ENCODE data around the gene ARV1. TPM values are rescaled to one million over a fixed set of nuclear protein-coding genes. Genes with fewer than 3 reads are reported as not detected.
"Not testable (repeated sequence)": the region's sequence is repeated elsewhere in the genome, so short reads cannot be mapped to it uniquely, and the experiment has no call there.

ARV1 gene
- polyA plus RNA-seq, 3 donors, result 21.4 to 29.5 (median 25.1) TPM

DNA sequence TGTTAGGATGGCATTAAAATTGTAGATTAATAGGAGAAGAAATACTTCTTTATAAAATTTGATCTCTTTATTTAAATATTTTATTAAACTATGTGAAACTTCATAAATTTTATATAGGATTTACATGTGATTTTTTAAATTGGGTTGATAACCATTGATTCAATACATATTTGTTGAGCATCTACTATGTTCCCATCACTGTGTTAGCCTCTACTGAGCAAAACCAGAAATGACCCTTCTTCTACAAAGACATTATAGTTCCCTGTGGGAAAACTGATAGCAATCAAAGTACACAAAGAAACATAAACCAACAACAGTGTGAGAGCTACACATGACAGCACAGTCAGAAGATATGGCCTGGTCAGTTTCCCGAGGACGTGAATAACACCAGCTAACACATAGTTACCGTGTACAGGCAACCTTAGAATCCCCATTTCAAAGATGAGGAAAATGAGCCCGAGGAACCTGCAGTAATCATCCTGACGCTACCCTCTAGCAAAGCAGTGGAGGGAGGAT is 12.5 kb upstream of the ARV1 start:
- no peak for DNase-seq (ENCODE audit: extremely low read depth in 1 of 11, low read depth in 9 of 11, low spot score in 4 of 11)

DNA sequence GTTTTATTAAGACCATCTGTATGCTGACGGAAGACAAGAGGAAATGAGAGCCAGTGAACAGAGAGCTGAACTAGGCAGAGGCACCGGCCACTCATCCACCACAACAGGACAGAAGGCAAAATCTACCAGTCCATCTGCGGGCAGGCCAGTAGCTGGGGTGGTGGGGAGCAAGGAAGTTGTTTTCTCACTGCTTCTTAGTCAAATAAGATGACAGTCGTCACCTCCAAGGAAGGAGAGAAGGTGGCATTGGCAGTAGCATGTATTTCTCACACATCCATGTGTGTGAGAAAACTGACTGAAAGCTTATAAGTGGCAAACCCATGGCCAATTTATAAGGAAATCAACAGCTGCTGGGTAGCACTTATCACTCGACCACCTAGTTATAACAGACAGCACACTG is 8.5 kb upstream of the ARV1 start:
- DNase-seq (ENCODE audit: extremely low read depth in 1 of 11, low read depth in 9 of 11, low spot score in 4 of 11), result no peak

DNA sequence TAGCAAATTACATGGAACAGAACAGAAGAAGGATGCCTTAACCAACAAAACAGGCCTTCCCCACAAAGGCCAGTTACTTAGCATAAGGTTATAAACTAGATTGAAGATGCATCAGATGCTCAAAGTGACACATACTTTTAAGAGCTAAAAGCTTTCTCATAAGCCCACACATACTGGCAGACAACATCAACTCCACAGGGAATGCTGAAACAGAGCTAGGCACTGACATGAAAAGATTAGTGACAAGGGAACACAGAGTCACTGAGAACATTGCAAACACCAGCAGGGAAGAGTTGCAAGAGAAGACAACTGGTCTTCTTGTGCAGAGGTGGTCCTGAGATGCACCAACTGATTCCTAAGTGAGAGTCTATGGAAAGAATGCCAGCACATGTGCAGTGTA is 7.1 kb upstream of the ARV1 start:
- no peak for DNase-seq (ENCODE audit: extremely low read depth in 1 of 11, low read depth in 9 of 11, low spot score in 4 of 11)

DNA sequence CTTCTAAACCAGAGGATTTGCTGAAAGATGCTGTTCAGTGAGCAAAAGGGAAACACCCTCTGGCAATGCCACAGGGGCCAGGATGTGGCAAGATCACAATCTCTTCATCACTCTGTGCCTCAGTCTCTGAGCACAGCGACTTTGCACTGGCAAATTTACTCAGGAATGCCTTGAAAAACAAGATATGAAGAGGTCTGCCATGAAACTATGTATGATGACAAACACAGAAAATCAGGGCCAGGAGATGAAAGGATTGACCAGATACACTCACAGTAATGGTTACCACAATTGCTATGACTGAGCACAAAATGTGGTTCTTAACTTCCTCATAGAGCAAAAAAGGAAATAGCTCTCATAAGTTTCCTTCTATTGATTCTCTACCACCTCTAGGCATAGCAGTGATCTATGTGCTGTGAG is 6.0 kb upstream of the ARV1 start:
- no peak for DNase-seq (ENCODE audit: extremely low read depth in 1 of 11, low read depth in 9 of 11, low spot score in 4 of 11)

DNA sequence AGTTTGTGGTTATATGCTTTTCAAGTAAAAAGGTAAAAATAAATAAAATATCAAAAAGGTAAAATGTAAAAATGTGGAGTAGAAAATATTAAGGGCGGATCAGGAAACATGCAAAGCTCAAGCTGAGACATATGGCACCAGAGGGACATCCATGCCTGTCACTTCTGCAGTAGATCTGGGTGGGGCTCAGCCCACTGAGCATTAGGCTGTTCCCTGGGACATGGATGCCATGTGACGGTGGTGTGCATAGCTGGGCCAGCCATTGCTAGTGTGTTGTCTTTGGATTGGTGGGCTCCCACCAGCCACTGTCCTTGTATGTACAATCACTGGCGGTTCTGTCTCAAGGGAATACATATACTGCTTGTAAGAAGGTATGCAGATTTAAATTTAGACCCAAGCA is 3.3 kb upstream of the ARV1 start:
- no peak for DNase-seq (ENCODE audit: extremely low read depth in 1 of 11, low read depth in 9 of 11, low spot score in 4 of 11)

DNA sequence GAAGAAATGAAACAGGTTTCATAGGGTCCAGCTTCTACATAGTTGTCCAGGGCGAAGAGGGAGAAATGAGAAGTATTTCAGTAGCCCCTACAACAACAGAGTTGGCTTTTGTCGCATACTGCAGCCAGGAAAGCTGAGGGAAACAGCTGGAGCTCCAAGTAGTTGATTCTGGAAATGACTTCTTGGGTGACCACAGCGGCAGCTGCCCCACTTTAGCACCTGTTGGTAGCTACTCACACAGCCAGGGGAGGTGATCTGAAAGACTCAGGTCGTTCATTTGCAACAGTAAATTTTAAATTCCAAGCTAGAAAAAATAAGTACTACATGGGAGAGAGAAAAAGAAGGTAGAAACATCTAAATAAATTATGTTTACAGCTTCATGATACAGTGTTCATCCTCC is 2.5 kb upstream of the ARV1 start:
- DNase-seq (ENCODE audit: extremely low read depth in 1 of 11, low read depth in 9 of 11, low spot score in 4 of 11), result no peak

DNA sequence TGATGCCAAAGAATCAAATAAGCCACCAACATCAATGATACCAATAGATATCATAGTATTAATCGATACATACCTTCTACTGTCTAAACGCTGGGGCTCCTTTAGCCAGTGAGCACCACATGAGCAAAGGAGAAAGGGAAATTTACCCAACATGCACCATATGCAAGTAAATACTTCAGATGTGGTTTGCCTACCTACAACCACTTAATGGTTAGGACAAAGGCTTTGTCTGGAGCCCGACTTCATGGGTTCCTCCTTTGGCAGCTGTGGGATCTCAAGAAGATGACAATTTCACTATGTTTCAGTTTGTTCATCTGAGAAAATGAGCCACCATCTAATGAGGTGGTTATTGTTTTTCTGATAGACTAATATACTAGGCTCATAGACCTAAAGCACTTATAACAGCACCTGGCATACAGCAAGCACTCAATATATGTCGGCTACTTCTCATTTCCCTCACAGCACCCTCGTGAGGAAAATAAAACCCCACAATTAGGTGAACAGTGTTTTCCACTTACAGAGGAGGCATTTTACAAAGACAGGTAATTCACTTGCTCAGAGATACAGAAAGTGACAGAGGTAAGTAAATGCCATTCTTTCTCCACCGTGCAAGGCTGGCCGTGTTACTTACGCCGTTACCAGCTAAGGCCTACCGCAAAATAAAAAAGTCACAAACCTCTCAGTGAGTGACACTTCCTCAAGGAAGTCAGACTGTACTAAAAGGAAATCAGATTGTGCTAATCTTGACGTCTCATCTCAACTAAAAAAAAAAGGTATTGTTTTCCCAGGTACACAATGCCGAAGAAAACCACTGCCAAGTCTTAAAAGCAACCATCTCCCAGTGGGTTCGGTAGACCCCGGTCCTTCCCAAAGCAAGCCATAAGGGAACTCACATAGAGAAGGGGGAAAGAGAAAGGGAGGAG is 1.8 kb upstream of the ARV1 start:
- DNase-seq (ENCODE audit: extremely low read depth in 1 of 11, low read depth in 9 of 11, low spot score in 4 of 11), result no peak

DNA sequence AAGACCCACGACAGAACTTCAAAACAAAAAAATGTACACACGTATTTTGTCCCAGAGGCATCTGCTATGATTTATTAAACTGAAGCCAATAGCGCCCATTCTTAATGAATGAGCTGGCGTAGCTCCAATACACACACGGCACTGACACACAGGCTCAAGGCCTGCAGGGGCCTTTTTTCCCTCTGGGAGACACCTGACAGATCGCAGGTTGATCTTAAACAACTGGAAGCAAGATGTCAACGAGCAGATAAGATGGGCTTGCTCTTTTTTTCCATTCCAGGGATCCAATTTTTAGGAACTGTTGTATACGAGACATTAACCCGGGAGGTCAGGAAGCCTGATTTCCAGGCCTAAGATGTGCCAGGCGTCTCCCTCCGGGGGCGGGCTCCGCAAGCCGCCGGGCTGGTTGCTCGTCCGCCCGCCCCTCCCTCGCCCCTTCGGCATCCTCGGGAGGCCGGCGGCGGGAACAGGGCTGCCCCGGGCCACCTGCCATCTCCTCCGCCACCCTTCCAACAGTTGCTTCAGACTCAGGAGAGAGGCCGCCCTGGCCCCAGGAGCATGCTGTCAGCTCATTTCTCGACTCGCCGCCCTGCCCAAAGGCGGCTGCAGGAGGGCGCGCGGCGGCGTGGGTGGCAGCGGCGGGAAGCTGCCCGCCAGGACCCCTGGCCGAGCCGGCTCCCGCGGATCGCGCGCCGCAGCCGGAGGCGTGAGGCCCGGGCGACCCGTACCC is 968 bp upstream of the ARV1 start:
- DNase-seq (ENCODE audit: extremely low read depth in 1 of 11, low read depth in 9 of 11, low spot score in 4 of 11), result peak in 2 of 11 donors; percentile 8 to 12

DNA sequence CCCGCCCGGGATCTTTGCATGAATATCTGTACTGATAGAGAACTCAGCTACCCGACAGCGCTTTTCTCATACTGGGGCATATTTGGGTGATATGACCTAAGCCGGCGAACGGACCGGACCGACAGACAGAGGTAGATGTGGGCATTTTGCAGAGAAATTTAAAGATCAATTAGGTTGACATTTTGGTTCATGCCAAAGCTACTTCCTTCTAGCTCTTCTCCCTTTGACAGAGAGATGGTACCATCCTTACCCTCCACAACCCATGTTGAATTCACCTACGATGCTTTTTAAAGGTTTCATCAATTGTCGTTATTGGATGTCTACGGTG is 459 bp downstream of the ARV1 start:
- no peak for DNase-seq (ENCODE audit: extremely low read depth in 1 of 11, low read depth in 9 of 11, low spot score in 4 of 11)

DNA sequence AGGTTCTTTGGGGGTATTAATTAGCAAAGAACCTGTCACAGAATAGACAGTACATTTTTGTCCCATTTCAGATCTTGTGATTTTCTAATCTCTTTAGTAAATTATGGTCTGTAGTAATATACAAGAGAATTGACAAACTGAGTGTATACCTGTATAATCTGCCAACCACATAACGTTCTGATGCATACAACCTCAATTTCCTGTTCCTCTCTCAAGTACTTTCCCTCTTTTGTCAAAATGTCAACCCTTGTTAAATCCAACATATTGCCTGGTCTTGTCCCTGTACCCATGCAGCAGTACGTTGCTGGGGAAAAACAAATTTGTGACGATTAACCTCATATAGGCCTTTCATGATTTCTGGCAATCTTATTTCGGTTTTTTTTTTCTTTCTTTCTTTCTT is 1.1 kb downstream of the ARV1 start:
- no peak for DNase-seq (ENCODE audit: extremely low read depth in 1 of 11, low read depth in 9 of 11, low spot score in 4 of 11)

DNA sequence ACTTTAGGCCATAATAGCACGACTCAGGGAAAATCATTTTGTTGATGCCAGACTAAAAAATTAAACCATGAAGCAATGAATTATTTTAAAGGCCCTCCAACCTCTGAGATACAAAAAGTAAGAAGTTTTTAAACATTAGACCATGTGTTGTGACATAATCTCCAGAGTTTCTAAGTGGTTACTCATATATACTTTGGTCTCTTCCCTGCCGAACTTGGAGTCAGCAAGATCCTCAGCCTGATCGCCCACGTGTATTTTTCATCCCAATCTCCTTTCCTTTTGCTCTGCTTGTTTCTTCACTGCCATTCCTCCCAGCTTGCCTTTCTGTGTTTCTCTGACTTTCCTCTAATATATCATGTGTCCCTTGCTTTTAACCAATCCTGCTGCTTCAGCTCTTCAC is 3.8 kb downstream of the ARV1 start:
- no peak for DNase-seq (ENCODE audit: extremely low read depth in 1 of 11, low read depth in 9 of 11, low spot score in 4 of 11)

DNA sequence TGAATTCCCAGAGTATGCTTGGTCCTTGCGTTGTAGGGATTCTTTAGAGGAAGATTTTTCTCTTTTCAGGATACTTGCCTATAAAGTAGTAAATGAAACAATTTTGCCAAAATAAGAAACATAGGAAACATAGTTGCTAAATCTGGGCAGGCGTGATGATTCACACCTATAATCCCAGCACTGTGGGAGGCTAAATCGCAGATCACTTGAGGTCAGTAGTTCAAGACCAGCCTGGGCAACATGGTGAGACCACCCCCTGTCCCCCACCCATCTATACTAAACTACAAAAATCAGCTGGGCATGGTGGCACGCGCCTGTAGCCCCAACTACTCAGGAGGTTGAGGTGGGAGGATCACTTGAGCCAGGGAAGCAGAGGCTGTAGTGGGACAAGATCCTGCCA is 4.9 kb downstream of the ARV1 start:
- DNase-seq (ENCODE audit: extremely low read depth in 1 of 11, low read depth in 9 of 11, low spot score in 4 of 11), result no peak

DNA sequence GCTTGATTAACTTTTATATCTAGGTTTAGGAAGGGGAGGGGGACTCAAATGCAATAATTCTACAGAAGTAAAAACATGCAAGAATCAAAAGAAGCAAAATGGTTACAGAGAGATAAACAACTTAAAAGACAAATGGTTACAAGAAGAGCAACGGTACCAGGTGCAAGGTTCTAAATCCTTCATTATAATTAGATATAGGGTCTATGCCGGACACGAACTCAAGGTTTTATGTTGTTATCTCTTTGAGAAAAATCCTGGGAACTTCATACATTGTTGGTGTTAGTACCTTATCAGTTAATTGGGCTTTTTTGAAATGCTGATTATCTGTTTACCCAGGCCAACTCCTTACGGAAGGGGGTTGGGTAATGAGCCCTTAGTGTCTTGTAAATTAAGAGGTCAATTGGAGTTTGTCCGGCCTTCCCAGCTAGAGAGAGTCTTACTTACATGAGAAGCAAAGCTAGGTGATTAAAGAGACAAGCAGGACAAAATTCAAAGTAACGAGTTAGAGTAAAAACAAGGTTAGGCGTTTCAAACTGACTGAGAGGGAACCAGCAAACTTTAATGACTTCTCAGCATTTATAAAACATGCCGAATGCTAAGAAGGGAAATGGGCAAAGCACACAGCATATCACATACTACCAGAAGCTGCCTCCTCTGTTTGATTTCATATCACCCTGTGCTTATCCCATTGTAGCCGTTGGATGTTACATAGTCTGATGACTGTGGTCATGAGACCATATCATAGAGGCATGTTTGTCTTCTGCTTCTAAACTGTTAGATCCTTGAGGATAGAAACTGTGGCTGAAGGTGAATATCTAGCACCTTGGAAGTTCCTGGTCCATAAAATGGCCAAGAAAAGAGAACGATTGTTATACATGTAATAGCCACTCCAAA is 6.0 kb downstream of the ARV1 start:
- DNase-seq (ENCODE audit: extremely low read depth in 1 of 11, low read depth in 9 of 11, low spot score in 4 of 11), result not testable (repeated sequence)

DNA sequence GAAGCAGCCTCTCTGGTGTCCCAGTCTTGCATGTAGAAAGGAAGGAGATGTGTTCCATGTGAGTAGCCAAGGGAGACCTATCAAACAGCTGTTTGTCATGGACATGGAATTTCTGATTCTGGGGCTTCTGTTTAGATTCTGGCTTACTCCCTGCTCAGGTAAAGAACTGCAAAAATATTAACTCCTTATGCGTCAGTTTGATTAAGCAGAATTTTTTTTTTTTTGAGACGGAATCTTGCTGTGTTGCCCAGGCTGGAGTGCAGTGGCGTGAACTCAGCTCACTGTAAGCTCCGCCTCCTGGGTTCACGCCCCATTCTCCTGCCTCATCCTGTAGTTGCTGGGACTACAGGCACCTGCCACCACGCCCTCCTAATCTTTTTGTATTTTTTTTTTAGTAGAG is 6.8 kb downstream of the ARV1 start:
- DNase-seq (ENCODE audit: extremely low read depth in 1 of 11, low read depth in 9 of 11, low spot score in 4 of 11), result no peak

DNA sequence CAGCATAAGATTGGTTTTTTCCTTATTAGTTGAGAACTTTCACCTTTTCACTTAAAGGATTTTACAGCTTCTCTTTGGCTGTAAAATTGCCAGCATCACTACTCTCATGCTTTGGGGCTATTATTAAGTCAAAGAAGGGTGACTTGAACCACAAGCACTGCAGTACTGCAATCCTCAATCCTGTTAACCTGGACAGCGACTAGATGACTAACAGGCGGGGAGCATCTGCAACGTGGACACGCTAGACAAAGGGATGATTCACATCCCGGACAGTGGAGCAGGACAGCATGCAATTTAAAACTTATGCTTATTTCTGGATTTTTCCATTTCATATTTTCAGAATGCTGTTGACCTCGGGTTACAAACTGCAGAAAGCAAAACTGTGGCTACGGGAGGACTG is 8.1 kb downstream of the ARV1 start:
- no peak for DNase-seq (ENCODE audit: extremely low read depth in 1 of 11, low read depth in 9 of 11, low spot score in 4 of 11)

DNA sequence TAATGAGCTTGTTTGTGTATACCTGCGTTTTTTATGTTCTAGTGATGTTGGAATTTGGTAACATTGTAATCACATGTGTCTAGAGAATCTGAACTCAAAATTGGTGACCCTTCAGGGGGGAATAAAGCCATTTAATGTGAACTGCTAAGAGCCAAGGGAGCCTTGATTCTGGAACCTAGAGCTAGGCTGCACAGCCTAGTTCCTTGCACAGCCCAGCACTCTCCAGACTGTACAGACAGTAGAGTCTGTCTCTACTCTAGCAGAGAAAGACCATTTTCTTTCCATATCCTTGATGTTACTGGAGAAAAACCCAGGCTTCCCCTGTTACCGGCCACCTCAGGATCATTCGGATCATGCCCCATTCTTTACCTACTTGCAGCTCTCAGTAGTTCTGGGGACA is 8.6 kb downstream of the ARV1 start:
- DNase-seq (ENCODE audit: extremely low read depth in 1 of 11, low read depth in 9 of 11, low spot score in 4 of 11), result no peak

DNA sequence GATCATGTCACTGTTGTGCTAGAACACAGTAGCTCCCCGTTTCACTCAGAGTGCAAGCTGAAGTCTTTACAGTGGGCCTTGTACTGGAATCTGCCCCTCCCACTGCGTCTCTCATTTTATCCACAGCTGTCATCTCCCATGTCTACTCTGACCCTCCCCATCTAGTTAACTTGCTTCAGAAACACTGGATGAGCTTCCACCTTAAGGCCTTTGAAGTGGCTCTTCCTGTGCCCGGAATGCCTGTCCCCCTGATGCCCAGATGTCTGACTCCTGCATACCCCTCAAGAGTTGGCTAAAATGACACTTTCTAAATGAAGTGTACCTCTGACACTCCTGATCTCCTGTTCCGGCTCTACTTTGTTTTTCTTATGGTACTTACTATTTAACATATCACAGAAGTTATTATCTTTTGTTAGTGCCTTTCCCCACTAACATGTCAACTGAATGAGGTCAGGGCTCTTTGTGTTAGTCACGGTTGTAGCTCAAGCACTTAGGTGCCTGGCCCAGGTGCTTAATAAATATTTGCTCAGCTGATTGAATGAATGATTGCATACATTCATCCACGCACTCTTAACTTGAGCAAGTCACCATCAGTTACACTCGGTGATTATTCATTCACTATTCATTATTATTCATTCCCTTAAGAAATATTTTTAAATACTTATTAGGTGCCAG is 13.3 kb downstream of the ARV1 start:
- DNase-seq (ENCODE audit: extremely low read depth in 1 of 11, low read depth in 9 of 11, low spot score in 4 of 11), result no peak

DNA sequence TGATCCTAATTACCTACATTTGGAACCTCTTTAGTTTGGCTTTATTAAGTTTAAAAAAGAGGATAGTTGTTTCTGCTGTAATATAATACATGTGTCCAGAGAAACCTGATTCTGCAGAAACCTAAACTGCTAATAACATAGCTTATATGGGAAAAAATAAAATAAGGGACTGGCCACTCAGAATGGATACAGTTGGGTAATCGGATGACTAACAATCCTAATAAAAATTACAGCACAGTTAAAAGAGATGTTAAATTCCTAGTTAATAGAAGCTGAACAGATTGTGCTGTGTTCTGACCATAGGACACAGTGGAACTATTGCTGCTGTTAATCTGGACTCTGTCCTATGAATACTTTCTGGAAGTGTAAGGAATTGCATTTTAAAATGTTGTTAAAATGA is 16.0 kb downstream of the ARV1 start:
- DNase-seq (ENCODE audit: extremely low read depth in 1 of 11, low read depth in 9 of 11, low spot score in 4 of 11), result no peak

DNA sequence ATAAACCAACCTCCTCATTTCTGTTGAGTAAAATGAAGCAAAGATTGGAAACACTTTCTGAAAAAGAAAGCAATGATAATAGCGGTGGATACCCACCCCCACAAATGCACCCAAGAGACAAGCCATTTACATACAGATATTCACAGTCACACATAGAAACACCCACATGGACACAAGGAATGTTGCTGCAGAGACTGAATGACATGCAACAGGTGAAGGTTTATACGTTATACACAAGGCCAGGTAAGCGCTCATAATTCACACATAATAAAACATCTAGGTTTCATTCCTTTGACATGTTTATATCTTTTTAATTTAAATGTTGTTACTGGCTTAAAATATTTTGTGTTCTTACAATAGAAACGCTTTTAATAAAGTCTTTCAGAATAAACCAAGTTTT is 21.3 kb downstream of the ARV1 start:
- DNase-seq (ENCODE audit: extremely low read depth in 1 of 11, low read depth in 9 of 11, low spot score in 4 of 11), result no peak

Measured in renal cortex interstitium (tissue), 11 donors.